Heart right ventricle (tissue), 16 donors: Measurements from ENCODE around the gene OXCT1. TPM values are rescaled to one million over a fixed set of nuclear protein-coding genes. Genes with fewer than 3 reads are reported as not detected.

Experiments
- ATAC-seq, 8 donors: fragments of 200-7000 bp; cut with Tn5 transposase; one replicate each; pipeline ENCODE4 v1.9.1; 2020; ENCODE audit warnings: mild to moderate bottlenecking in 8 of 8, moderate library complexity in 8 of 8, moderate number of reproducible peaks in 1 of 8
- DNase-seq, 2 donors: peaks; one replicate each; pipeline ENCODE4 v3.0.0-alpha.2; 2020
- H3K27ac ChIP-seq, 10 donors: fragments of 200-600 bp; sonication (generic) in 2 of 10; one replicate each; pipeline versions ENCODE4 v1.5.0 to v1.8.0; 2020 to 2022; ENCODE audit warnings: mild to moderate bottlenecking in 3 of 10
- H3K27me3 ChIP-seq, 7 donors: fragments of 200-600 bp; one replicate each; pipeline ENCODE4 v1.8.0; 2021 to 2022; ENCODE audit warnings: mild to moderate bottlenecking in 2 of 7
- H3K36me3 ChIP-seq, 9 donors: fragments of 200-600 bp; sonication (generic) in 1 of 9; one replicate each; pipeline versions ENCODE4 v1.5.0 to v1.8.0; 2020 to 2022; ENCODE audit warnings: mild to moderate bottlenecking in 2 of 9
- H3K4me1 ChIP-seq, 9 donors: fragments of 200-600 bp; sonication (generic) in 1 of 9; one replicate each; pipeline versions ENCODE4 v1.5.0 to v1.8.0; 2020 to 2022; ENCODE audit warnings: mild to moderate bottlenecking in 4 of 9
- H3K4me3 ChIP-seq, 10 donors: fragments of 200-600 bp; sonication (generic) in 2 of 10; one replicate each; pipeline versions ENCODE4 v1.5.0 to v1.8.0; 2020 to 2022; ENCODE audit warnings: mild to moderate bottlenecking in 7 of 10, moderate library complexity in 2 of 10
- H3K9me3 ChIP-seq, 11 donors: fragments of 200-600 bp in 10 of 11; sonication (generic) in 2 of 11; one replicate each; pipeline versions ENCODE4 v1.5.0 to v1.8.0; 2013 to 2022; ENCODE audit warnings: mild to moderate bottlenecking in 2 of 11, control low read depth in 1 of 11, moderate library complexity in 1 of 11
- CTCF ChIP-seq, 9 donors: fragments of 200-600 bp; sonication (generic) in 2 of 9; IDR thresholded peaks; one replicate each; pipeline versions ENCODE4 v1.5.0 to v1.8.0; 2021 to 2022; ENCODE audit warnings: antibody characterized with exemption in 9 of 9, mild to moderate bottlenecking in 5 of 9, moderate library complexity in 1 of 9
- WGBS, 2 donors: extraction: QIAGEN DNeasy Blood & Tissue Kit; methylation state at CpG; one replicate each; pipeline ENCODE4 v1.1.7; 2013; ENCODE audit warnings: inconsistent platforms in 1 of 2; 5-methylcytosine and 5-hydroxymethylcytosine counted together
- intact Hi-C, 10 donors: fragments of 100-400 bp; cut with DNase I; formaldehyde crosslinking; loops; one replicate each; pipeline versions ENCODE4 v1.11.1 to v1.14.2; 2022
- polyA plus RNA-seq, 2 donors: library from polyadenylated mRNA; stranded (reverse); fragments of 200-250 nt; gene quantifications; one replicate each; pipeline ENCODE4 v1.2.3, GENCODE V29; 2013
- total RNA-seq, 10 donors: library from RNA; stranded (reverse); fragmentation: NEBNext Ultra II Directional in 3 of 10; extraction: Animal tissue kit (Norgen Biotek cat#: 25700) in 3 of 10; gene quantifications; one replicate each; pipeline versions ENCODE4 v1.2.1 to v1.2.4, GENCODE V29; 2021 to 2023
- donor health status: Arrhythmogenic right ventricular cardiomyopathy.
- donor health status: ischemic (EF 13 %, LVEDD 7.1; RV severe dilation, severe dysfunction).
- donor health status: healthy with polysubstance abuse.
- donor health status: DM: no; HTN: yes; CAD: no.
- donor health status: DM: no; HTN: no; CAD: no.
- donor health status: ischemic (EF 25% LVEDD 6.9; RV normal size, moderate dysfunction).
- donor health status: ischemic (EF 25% LVEDD 5.7; RV mildly dilated, moderate dysfunction).
- donor health status: healthy.
- donor health status: DM: yes; HTN: yes; CAD: no.
- donor health status: Ischemic cardiomyopathy.
- donor health status: ischemic (EF 35%, LVEDD 5.7; RV mildly dilated, moderate dysfunction).
- donor health status: nonischemic (EF 11% LVEDD 7.7; RV severe dilation, severe dysfunction).
- donor health status: DM: yes; HTN: yes; CAD: no.
- donor health status: PGD.
- donor health status: ischemic (EF 29% LVEDD 5.4; RV normal size, mild dysfunction).
- donor health status: nonischemic (EF 23%, LVEDD 6.1; RV moderate dilation, normal function).

The OXCT1 gene
- total and polyA plus RNA-seq, 12 donors, result 22.2 to 340 (median 234) TPM

- peaks cover 0 to 37% (median 0%) of the 10 kb centered on the region in 9 donors for H3K36me3 ChIP-seq
- ATAC-seq, result peak in 6 of 8 donors; percentile 49 to 77 (median 70)
- TF ChIP-seq CTCF (IDR thresholded peaks at IDR 0.05), result peak; percentile 56 to 87 (median 79)
- H3K27me3 ChIP-seq, result no peaks in the 10 kb centered on the region
- no peak overlapping the region for H3K27ac ChIP-seq
- H3K4me1 ChIP-seq, result peaks cover 0 to 11% (median 0%) of the 10 kb centered on the region in 9 donors
- WGBS, 2 donors, result 33 to 37% methylated on average over 6 of the region's 6 CpGs
- DNase-seq, result peak in 1 of 2 donors; percentile 51
- intact Hi-C loops, result loop anchor here in 9 of 10 donors (2.0 to 10.0 kb wide), 9 partner anchors 131 to 941 kb away; partner anchors contain the start of gene C7 (in 3 of the 9)
- no peak overlapping the region for H3K4me3 ChIP-seq
- no peaks in the 10 kb centered on the region for H3K9me3 ChIP-seq
Measured at GRCh38 chr5:41843456-41844370, 26.5 kb downstream of the OXCT1 start.

GRCh38 chr5:41842777-41843176 is 27.4 kb downstream of the OXCT1 start:
- Histone ChIP-seq H3K36me3 (peaks cover 0 to 46% (median 2%) of the 10 kb centered on the region in 9 donors), H3K27ac (no peak overlapping the region), H3K4me1 (peaks cover 0 to 11% (median 0%) of the 10 kb centered on the region in 9 donors), H3K27me3 (no peaks in the 10 kb centered on the region), H3K4me3 (no peak overlapping the region), H3K9me3 (no peaks in the 10 kb centered on the region)
- DNase-seq (no peak), ATAC-seq (peak in 1 of 8 donors; percentile 12)
- TF ChIP-seq CTCF (IDR thresholded peaks at IDR 0.05), result no peak
- intact Hi-C loops, result loop anchor here in 9 of 10 donors (2.0 to 10.0 kb wide), 9 partner anchors 130 to 940 kb away; partner anchors contain the start of gene C7 (in 3 of the 9)

GRCh38 chr5:41841325-41841724 is 28.9 kb downstream of the OXCT1 start:
- Histone ChIP-seq H3K27ac (peak overlapping the region in 3 of 10 donors; percentile 3 to 44 (median 36)), H3K27me3 (no peaks in the 10 kb centered on the region), H3K9me3 (no peaks in the 10 kb centered on the region), H3K4me3 (no peak overlapping the region), H3K36me3 (peaks cover 0 to 43% (median 4%) of the 10 kb centered on the region in 9 donors), H3K4me1 (peaks cover 0 to 19% (median 4%) of the 10 kb centered on the region in 9 donors)
- DNase-seq, result no peak
- no peak for TF ChIP-seq CTCF (IDR thresholded peaks at IDR 0.05)
- 74 to 81% methylated on average over 4 of the region's 4 CpGs for WGBS, 2 donors
- ATAC-seq, result peak; percentile 35 to 87 (median 68)
- intact Hi-C loops, result loop anchor here in 9 of 10 donors (5.0 to 10.0 kb wide), 8 partner anchors 129 to 939 kb away; partner anchors contain the start of gene C7 (in 3 of the 9)

- 87 to 90% methylated on average over 1 of the region's 1 CpG for WGBS, 2 donors
- Histone ChIP-seq H3K9me3 (no peaks in the 10 kb centered on the region), H3K27me3 (no peaks in the 10 kb centered on the region), H3K4me3 (no peak overlapping the region), H3K27ac (no peak overlapping the region), H3K4me1 (peaks cover 0 to 27% (median 11%) of the 10 kb centered on the region in 9 donors), H3K36me3 (peaks cover 0 to 41% (median 4%) of the 10 kb centered on the region in 9 donors)
- ATAC-seq (no peak), DNase-seq (no peak)
- TF ChIP-seq CTCF (IDR thresholded peaks at IDR 0.05), result no peak
- intact Hi-C loops, result loop anchor here in 9 of 10 donors (5.0 to 10.0 kb wide), 8 partner anchors 128 to 938 kb away; partner anchors contain the start of gene C7 (in 3 of the 9)
Measured at GRCh38 chr5:41840251-41840650, 30.0 kb downstream of the OXCT1 start.
